MCF 10A (cell line): ENCODE results near the gene HYKK. TPM values are rescaled to one million over a fixed set of nuclear protein-coding genes. Genes with fewer than 3 reads are reported as not detected.
"Not testable (repeated sequence)": the region's sequence is repeated elsewhere in the genome, so short reads cannot be mapped to it uniquely, and the experiment has no call there.

Experiments
- BruUV-seq: library from RNA; stranded (reverse); fragments of 400-500 nt; replicated peaks from 2 replicates; lab custom pipeline; 2021; lab: Mats Ljungman, UMichigan
- CTCF ChIA-PET: fragments of 300-600 bp; sonication (Branson Sonifier 250); formaldehyde crosslinking; extraction: SDS; loops from one replicate; lab custom pipeline; 2021; ENCODE audit warnings: antibody characterized with exemption, inconsistent platforms; lab: Yijun Ruan, JAX
- POLR2A ChIA-PET: fragments of 300-600, 350-650 bp; sonication (Branson Sonifier 250); formaldehyde crosslinking; extraction: SDS; loops from one replicate; lab custom pipeline; 2020; ENCODE audit warnings: antibody characterized with exemption, inconsistent platforms; lab: Yijun Ruan, JAX
- DNase-seq: peaks from one replicate; pipeline ENCODE4 v3.0.0-alpha.2; 2018; ENCODE audit not compliant: unreplicated experiment
- H3K27ac Mint-ChIP-seq: one replicate; pipeline ENCODE4 v1.8.0; 2022; ENCODE audit warnings: mild to moderate bottlenecking, low read depth, mixed read lengths; ENCODE audit not compliant: unreplicated experiment
- H3K27me3 Mint-ChIP-seq: one replicate; pipeline ENCODE4 v1.8.0; 2022; ENCODE audit warnings: mixed read lengths; ENCODE audit not compliant: insufficient read depth, unreplicated experiment
- H3K36me3 Mint-ChIP-seq: one replicate; pipeline ENCODE4 v1.8.0; 2022; ENCODE audit warnings: mild to moderate bottlenecking, moderate library complexity, mixed read lengths; ENCODE audit not compliant: insufficient read depth, unreplicated experiment
- H3K4me1 Mint-ChIP-seq: one replicate; pipeline ENCODE4 v1.8.0; 2022; ENCODE audit warnings: mixed read lengths; ENCODE audit not compliant: insufficient read depth, unreplicated experiment
- H3K4me3 Mint-ChIP-seq: one replicate; pipeline ENCODE4 v1.8.0; 2022; ENCODE audit warnings: mild to moderate bottlenecking, moderate library complexity, mixed read lengths; ENCODE audit not compliant: unreplicated experiment
- H3K9me3 Mint-ChIP-seq: one replicate; pipeline ENCODE4 v1.8.0; 2022; ENCODE audit warnings: mixed read lengths; ENCODE audit not compliant: unreplicated experiment
- CTCF ChIP-seq: fragments of 200-600 bp; IDR thresholded peaks from one replicate; pipeline ENCODE4 v1.8.0; 2022; ENCODE audit warnings: antibody characterized with exemption, mild to moderate bottlenecking; ENCODE audit not compliant: unreplicated experiment
- intact Hi-C: fragments of 100-400 bp; cut with micrococcal nuclease; formaldehyde crosslinking; loops from 2 replicates; pipeline ENCODE4 v1.14.1; 2022
- total RNA-seq: library from RNA; stranded (reverse); gene quantifications from 2 replicates; pipeline ENCODE4 v1.2.3, GENCODE V29; 2022

Gene HYKK
- total RNA-seq, 1 experiment from 2014 or later = 1.2 TPM

- POLR2A ChIA-PET = interaction anchor here (0.5 to 4.7 kb wide), 8 partner anchors 10 to 268 kb away, joined by 3 to 39 read pairs (median 4); partner anchors contain the start of genes CHRNA5, IREB2 and PSMA4
- BruUV-seq = no TSS peak
- Mint-ChIP-seq H3K4me1 (peaks cover 7% of the 10 kb centered on the region), H3K4me3 (peak overlapping the region; percentile 85), H3K36me3 (no peaks in the 10 kb centered on the region), H3K27ac (peak overlapping the region; percentile 69), H3K9me3 (no peaks in the 10 kb centered on the region), H3K27me3 (no peaks in the 10 kb centered on the region)
- CTCF ChIA-PET = interaction anchor here (0.6 to 1.6 kb wide), 5 partner anchors 11 to 201 kb away, joined by 3 to 5 read pairs (median 3); no protein-coding TSS in a partner anchor
- intact Hi-C loops = no loop called here
- no peak for TF ChIP-seq CTCF
- no peak for DNase-seq
Measured at GRCh38 chr15:78508272-78508671, 895 bp downstream of the HYKK start.

GRCh38 chr15:78509726-78510312 is 2.4 kb downstream of the HYKK start:
- no peak for DNase-seq
- Mint-ChIP-seq H3K27me3 (no peaks in the 10 kb centered on the region), H3K27ac (no peak overlapping the region), H3K4me1 (peaks cover 7% of the 10 kb centered on the region), H3K9me3 (no peaks in the 10 kb centered on the region), H3K4me3 (no peak overlapping the region), H3K36me3 (no peaks in the 10 kb centered on the region)
- intact Hi-C loops = no loop called here
- no peak for TF ChIP-seq CTCF
- POLR2A ChIA-PET = interaction anchor here (4.7 kb wide), 1 partner anchor 31 kb away, joined by 39 read pairs; the partner anchor contains the start of gene PSMA4
- CTCF ChIA-PET = interaction anchor here (0.5 to 1.6 kb wide), 2 partner anchors 200 to 442 kb away, joined by 3 to 5 read pairs; no protein-coding TSS in a partner anchor
- BruUV-seq = no TSS peak

- H3K4me3 Mint-ChIP-seq, H3K4me1 Mint-ChIP-seq, H3K9me3 Mint-ChIP-seq: not testable (repeated sequence)
Measured at GRCh38 chr15:78520035-78520434, 12.7 kb downstream of the HYKK start.

GRCh38 chr15:78524230-78524629 is 16.9 kb downstream of the HYKK start:
- intact Hi-C loops = no loop called here
- Mint-ChIP-seq H3K4me1 (no peaks in the 10 kb centered on the region), H3K27ac (no peak overlapping the region), H3K9me3 (no peaks in the 10 kb centered on the region), H3K27me3 (no peaks in the 10 kb centered on the region), H3K36me3 (no peaks in the 10 kb centered on the region), H3K4me3 (no peak overlapping the region)
- no peak for TF ChIP-seq CTCF
- no peak for DNase-seq
- BruUV-seq = no TSS peak
- ChIA-PET CTCF (no interaction called here), POLR2A (no interaction called here)

More at GRCh38 chr15:78520035-78520434, 12.7 kb downstream of the HYKK start:
- H3K36me3 Mint-ChIP-seq, H3K27ac Mint-ChIP-seq, BruUV-seq, intact Hi-C loops, DNase-seq, POLR2A ChIA-PET, H3K27me3 Mint-ChIP-seq: not testable (repeated sequence)
- CTCF ChIA-PET = interaction anchor here (0.5 kb wide), 1 partner anchor 12 kb away, joined by 3 read pairs; no protein-coding TSS in a partner anchor
